ENCODE results near the gene CDPF1. TPM values are rescaled to one million over a fixed set of nuclear protein-coding genes. Genes with fewer than 3 reads are reported as not detected.

The CDPF1 gene
- total RNA-seq, 1 experiment from 2014 or later = 14.1 TPM

DNA sequence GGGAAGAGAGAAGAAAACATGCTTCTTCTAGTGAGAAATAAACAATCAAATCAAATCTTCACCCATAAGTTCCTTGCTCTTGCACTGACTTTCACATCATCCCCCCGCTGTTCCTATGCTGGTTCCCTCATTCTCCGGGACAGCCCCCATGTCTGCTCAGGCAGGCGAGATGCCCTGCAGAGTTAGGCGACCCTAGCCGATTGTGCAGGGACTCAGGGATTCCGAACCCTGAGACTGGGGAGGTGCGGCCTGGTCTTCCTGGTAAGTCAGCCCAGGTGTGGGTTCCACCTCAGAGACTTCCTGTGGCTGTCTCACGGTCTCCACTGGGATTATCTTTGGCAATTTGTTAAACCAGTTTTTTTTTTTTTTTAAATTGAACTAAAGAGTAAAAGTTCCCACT, 24.3 kb upstream of the CDPF1 start:
- no peak for ATAC-seq
- Histone ChIP-seq H3K9ac (ENCODE audit: low read length) (no peak overlapping the region), H3K4me1 (ENCODE audit: insufficient read depth, low read length) (peaks cover 4% of the 10 kb centered on the region), H3K9me2 (replicated peaks; ENCODE audit: low read length) (no peaks in the 10 kb centered on the region), H3K36me3 (ENCODE audit: low read depth, low read length) (peaks cover 6% of the 10 kb centered on the region; the same call in 1 of the 2 replicates), H3K27ac (ENCODE audit: low read length) (no peak overlapping the region), H3K4me2 (ENCODE audit: low read length) (no peak overlapping the region), H3F3A (ENCODE audit: low read length, unreplicated experiment) (no peaks in the 10 kb centered on the region), H3K27me3 (ENCODE audit: low read length) (no peaks in the 10 kb centered on the region), H2AFZ (ENCODE audit: low read length) (no peak overlapping the region), H3K9me3 (ENCODE audit: low read length) (no peaks in the 10 kb centered on the region), H4K20me1 (ENCODE audit: low read length) (no peaks in the 10 kb centered on the region), H3K4me3 (ENCODE audit: low read length) (no peak overlapping the region), H3K79me2 (ENCODE audit: low read length) (peaks cover 9% of the 10 kb centered on the region)
- ChIA-PET POLR2A (ENCODE audit: unreplicated experiment) (no interaction called here), CTCF (no interaction called here)
- no peak for DNase-seq
- TF ChIP-seq EZH2phosphoT487 (IDR thresholded peaks at IDR 0.05; ENCODE audit: borderline replicate concordance, low read length) = no peak
- TF ChIP-seq EZH2 (IDR thresholded peaks at IDR 0.05; ENCODE audit: low read length, unreplicated experiment) = no peak
- TF ChIP-seq, protein P1, sequence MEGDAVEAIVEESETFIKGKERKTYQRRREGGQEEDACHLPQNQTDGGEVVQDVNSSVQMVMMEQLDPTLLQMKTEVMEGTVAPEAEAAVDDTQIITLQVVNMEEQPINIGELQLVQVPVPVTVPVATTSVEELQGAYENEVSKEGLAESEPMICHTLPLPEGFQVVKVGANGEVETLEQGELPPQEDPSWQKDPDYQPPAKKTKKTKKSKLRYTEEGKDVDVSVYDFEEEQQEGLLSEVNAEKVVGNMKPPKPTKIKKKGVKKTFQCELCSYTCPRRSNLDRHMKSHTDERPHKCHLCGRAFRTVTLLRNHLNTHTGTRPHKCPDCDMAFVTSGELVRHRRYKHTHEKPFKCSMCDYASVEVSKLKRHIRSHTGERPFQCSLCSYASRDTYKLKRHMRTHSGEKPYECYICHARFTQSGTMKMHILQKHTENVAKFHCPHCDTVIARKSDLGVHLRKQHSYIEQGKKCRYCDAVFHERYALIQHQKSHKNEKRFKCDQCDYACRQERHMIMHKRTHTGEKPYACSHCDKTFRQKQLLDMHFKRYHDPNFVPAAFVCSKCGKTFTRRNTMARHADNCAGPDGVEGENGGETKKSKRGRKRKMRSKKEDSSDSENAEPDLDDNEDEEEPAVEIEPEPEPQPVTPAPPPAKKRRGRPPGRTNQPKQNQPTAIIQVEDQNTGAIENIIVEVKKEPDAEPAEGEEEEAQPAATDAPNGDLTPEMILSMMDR (conservative IDR thresholded peaks at IDR 0.05; ENCODE audit: low read depth, low read length) = no peak
- intact Hi-C loops (cut with micrococcal nuclease) = no loop called here
- BruUV-seq (replicated peaks) = no TSS peak

DNA sequence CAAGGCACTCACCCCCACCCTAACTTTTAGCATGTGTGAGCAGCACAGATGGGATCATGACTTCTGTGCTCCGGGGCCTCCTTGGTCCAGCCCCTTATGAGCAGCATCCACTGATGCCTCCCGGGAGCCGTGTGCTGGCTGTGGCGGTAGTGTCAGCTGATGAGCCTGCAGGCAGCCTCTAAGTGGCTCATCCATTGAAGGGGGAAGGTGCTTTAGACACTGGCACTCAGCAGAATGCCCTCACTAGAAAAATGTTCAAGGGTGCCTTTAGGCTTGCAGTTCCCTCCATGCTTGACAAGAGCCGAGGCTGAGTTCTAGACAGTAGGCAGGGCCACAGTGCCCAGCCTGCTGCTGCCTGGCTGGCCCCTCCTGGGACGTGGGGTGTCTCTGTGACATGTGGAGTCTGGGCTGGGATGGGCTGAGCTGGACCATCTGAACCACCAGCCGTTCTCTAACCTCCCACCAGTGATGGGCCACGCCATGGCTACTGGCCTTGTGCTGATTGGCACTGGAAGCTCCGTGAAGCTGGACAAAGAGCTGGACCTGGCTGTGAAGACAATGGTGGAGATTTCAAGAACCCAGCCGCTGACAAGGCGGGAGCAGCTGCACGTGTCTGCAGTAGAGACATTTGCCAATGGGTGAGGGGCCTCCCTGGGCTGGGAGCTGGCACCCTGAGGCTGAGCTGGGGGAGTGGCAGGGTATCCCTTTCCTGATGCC, 23.5 kb upstream of the CDPF1 start:
- Histone ChIP-seq H3K4me1 (ENCODE audit: insufficient read depth, low read length) (peaks cover 10% of the 10 kb centered on the region), H2AFZ (ENCODE audit: low read length) (no peak overlapping the region), H3K79me2 (ENCODE audit: low read length) (peaks cover 16% of the 10 kb centered on the region), H3F3A (ENCODE audit: low read length, unreplicated experiment) (no peaks in the 10 kb centered on the region), H3K27ac (ENCODE audit: low read length) (no peak overlapping the region), H3K4me3 (ENCODE audit: low read length) (no peak overlapping the region), H3K4me2 (ENCODE audit: low read length) (no peak overlapping the region), H4K20me1 (ENCODE audit: low read length) (no peaks in the 10 kb centered on the region), H3K9ac (ENCODE audit: low read length) (no peak overlapping the region), H3K36me3 (ENCODE audit: low read depth, low read length) (peaks cover 6% of the 10 kb centered on the region; the same call in 1 of the 2 replicates), H3K9me2 (replicated peaks; ENCODE audit: low read length) (no peaks in the 10 kb centered on the region), H3K27me3 (ENCODE audit: low read length) (no peaks in the 10 kb centered on the region), H3K9me3 (ENCODE audit: low read length) (no peaks in the 10 kb centered on the region)
- POLR2A ChIA-PET (ENCODE audit: unreplicated experiment) = no interaction called here
- TF ChIP-seq EZH2phosphoT487 (IDR thresholded peaks at IDR 0.05; ENCODE audit: borderline replicate concordance, low read length) (no peak), EZH2 (IDR thresholded peaks at IDR 0.05; ENCODE audit: low read length, unreplicated experiment) (no peak)
- CTCF ChIA-PET = no interaction called here
- no peak for DNase-seq
- BruUV-seq (replicated peaks) = no TSS peak
- intact Hi-C loops (cut with micrococcal nuclease) = no loop called here
- no peak for ATAC-seq

DNA sequence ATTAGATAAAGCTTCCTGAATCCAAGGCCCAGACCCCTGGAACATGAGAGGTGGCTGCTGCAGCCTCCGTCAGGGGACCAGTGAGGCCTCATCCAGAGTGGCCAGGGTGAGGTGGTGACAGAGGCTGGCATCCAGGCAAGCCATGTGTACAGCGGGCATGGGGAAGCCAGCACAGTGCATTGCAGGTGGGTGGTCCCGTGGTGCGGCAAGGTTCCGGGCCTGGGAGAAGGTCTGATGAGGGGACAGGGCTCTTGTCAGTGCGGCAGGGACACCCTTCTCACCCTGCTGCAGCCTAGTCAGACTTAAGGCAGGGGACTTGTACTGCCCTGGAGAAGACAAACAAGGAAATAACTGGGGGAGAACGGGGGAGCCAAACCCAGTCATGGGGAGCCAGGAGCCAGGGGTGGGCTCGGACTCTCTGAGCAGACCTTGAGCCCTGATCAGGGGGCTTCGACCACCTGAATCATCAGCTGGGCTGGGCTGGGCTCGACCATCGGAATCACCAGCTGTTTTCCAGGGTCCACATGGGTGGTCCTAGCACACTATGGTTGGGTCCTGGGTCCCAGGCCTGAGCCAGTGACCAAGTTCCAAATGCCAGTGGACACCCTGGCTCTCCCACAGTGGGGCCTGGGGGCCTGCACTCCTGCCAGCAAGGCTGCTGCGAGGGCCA, 22.8 kb upstream of the CDPF1 start:
- Histone ChIP-seq H3K27me3 (ENCODE audit: low read length) (no peaks in the 10 kb centered on the region), H3K4me2 (ENCODE audit: low read length) (no peak overlapping the region), H3K4me1 (ENCODE audit: insufficient read depth, low read length) (peaks cover 10% of the 10 kb centered on the region), H3F3A (ENCODE audit: low read length, unreplicated experiment) (no peaks in the 10 kb centered on the region), H3K36me3 (ENCODE audit: low read depth, low read length) (peaks cover 6% of the 10 kb centered on the region; the same call in 1 of the 2 replicates), H3K79me2 (ENCODE audit: low read length) (peaks cover 22% of the 10 kb centered on the region), H3K9me2 (replicated peaks; ENCODE audit: low read length) (no peaks in the 10 kb centered on the region), H3K27ac (ENCODE audit: low read length) (no peak overlapping the region), H3K4me3 (ENCODE audit: low read length) (no peak overlapping the region), H3K9me3 (ENCODE audit: low read length) (no peaks in the 10 kb centered on the region), H4K20me1 (ENCODE audit: low read length) (no peaks in the 10 kb centered on the region), H3K9ac (ENCODE audit: low read length) (no peak overlapping the region), H2AFZ (ENCODE audit: low read length) (no peak overlapping the region)
- intact Hi-C loops (cut with micrococcal nuclease) = no loop called here
- BruUV-seq (replicated peaks) = no TSS peak
- ChIA-PET CTCF (interaction anchor here (0.5 kb wide), 1 partner anchor 20 kb away, joined by 5 read pairs; no protein-coding TSS in a partner anchor), POLR2A (ENCODE audit: unreplicated experiment) (no interaction called here)
- TF ChIP-seq EZH2 (IDR thresholded peaks at IDR 0.05; ENCODE audit: low read length, unreplicated experiment) (no peak), EZH2phosphoT487 (IDR thresholded peaks at IDR 0.05; ENCODE audit: borderline replicate concordance, low read length) (no peak)
- TF ChIP-seq, protein P1 (conservative IDR thresholded peaks at IDR 0.05; ENCODE audit: low read depth, low read length) = no peak
- ATAC-seq (no peak), DNase-seq (no peak)
